Right atrium auricular region (tissue), 2 donors: ENCODE measurements around the gene VTCN1. TPM values are rescaled to one million over a fixed set of nuclear protein-coding genes. Genes with fewer than 3 reads are reported as not detected.
"Not testable (repeated sequence)": the region's sequence is repeated elsewhere in the genome, so short reads cannot be mapped to it uniquely, and the experiment has no call there.

Experiments
- DNase-seq: peaks from one replicate; pipeline ENCODE4 v3.0.0-alpha.2; 2019; ENCODE audit warnings: low spot score
- H3K27ac ChIP-seq, 2 donors: fragments of 200-600 bp; sonication (generic); 1 replicate in 1 of 2; 2 replicates in 1 of 2; pipeline ENCODE4 v1.5.1; 2016 to 2019
- H3K27me3 ChIP-seq, 2 donors: fragments of 200-600 bp; sonication (generic); one replicate each; pipeline versions ENCODE4 v1.5.1 to v1.6.0; 2017 to 2019
- H3K36me3 ChIP-seq: fragments of 200-600 bp; sonication (generic); one replicate; pipeline ENCODE4 v1.5.1; 2016
- H3K4me1 ChIP-seq, 2 donors: fragments of 200-600 bp; sonication (generic); one replicate each; pipeline versions ENCODE4 v1.5.1 to v1.6.0; 2017 to 2019
- H3K4me3 ChIP-seq, 2 donors: fragments of 200-600 bp; sonication (generic); 1 replicate in 1 of 2; 2 replicates in 1 of 2; pipeline ENCODE4 v1.5.1; 2017 to 2019; ENCODE audit warnings: mild to moderate bottlenecking in 1 of 2, moderate library complexity in 1 of 2
- H3K9me3 ChIP-seq, 2 donors: fragments of 200-600 bp; sonication (generic); one replicate each; pipeline ENCODE4 v1.5.1; 2019
- total RNA-seq, 2 donors: library from RNA; depleted of rRNA; stranded (reverse); fragments of >200 nt; gene quantifications; one replicate each; pipeline ENCODE4 v1.1.0, GENCODE V29; 2016
- TF ChIP-seq, protein P1 (sequence below), 2 donors: fragments of 200-600 bp; sonication (generic); IDR thresholded peaks; one replicate each; pipeline ENCODE4 v1.5.1; 2019; ENCODE audit warnings: antibody characterized with exemption in 2 of 2

The VTCN1 gene
- not detected for total RNA-seq

GRCh38 chr1:117210831-117211261 is at the start of gene VTCN1:
Gene VTCN1 (minus strand): TSS chr1:117210927. CDS start chr1:117210855, 72 bp downstream.
- TF ChIP-seq, protein P1, sequence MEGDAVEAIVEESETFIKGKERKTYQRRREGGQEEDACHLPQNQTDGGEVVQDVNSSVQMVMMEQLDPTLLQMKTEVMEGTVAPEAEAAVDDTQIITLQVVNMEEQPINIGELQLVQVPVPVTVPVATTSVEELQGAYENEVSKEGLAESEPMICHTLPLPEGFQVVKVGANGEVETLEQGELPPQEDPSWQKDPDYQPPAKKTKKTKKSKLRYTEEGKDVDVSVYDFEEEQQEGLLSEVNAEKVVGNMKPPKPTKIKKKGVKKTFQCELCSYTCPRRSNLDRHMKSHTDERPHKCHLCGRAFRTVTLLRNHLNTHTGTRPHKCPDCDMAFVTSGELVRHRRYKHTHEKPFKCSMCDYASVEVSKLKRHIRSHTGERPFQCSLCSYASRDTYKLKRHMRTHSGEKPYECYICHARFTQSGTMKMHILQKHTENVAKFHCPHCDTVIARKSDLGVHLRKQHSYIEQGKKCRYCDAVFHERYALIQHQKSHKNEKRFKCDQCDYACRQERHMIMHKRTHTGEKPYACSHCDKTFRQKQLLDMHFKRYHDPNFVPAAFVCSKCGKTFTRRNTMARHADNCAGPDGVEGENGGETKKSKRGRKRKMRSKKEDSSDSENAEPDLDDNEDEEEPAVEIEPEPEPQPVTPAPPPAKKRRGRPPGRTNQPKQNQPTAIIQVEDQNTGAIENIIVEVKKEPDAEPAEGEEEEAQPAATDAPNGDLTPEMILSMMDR (IDR thresholded peaks at IDR 0.05): no peak
- H3K27ac ChIP-seq: no peak within 1 kb of the TSS
- H3K36me3 ChIP-seq: no peaks in the 10 kb centered on the region
- no peaks in the 10 kb centered on the region for H3K27me3 ChIP-seq
- H3K4me3 ChIP-seq: no peak within 1 kb of the TSS
- H3K9me3 ChIP-seq: no peaks in the 10 kb centered on the region
- H3K4me1 ChIP-seq: no peaks in the 10 kb centered on the region
- DNase-seq: no peak

GRCh38 chr1:117258791-117259190 is 48.1 kb upstream of the VTCN1 start:
- H3K27me3 ChIP-seq: no peaks in the 10 kb centered on the region
- H3K27ac ChIP-seq: no peak overlapping the region
- TF ChIP-seq, protein P1 (IDR thresholded peaks at IDR 0.05): no peak
- no peak overlapping the region for H3K4me3 ChIP-seq
- peaks cover 0 to 6% of the 10 kb centered on the region in 2 donors for H3K9me3 ChIP-seq
- no peaks in the 10 kb centered on the region for H3K4me1 ChIP-seq
- H3K36me3 ChIP-seq: no peaks in the 10 kb centered on the region
- no peak for DNase-seq

DNA sequence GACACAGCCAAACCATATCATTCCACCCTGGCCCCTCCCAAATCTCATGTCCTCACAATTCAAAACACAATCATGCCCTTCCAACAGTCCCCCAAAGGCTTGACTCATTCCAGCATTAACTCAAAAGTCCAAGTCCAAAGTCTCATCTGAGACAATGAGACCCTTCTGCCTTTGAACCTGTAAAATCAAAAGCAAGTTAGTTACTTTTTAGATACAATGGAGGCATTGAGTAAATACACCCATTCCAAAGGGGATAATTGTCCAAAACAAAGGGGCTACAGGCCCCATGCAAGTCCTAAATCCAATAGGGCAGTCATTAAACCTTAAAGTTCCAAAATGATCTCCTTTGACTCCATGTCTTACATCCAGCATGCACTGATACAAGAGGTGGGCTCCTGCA is 47.3 kb upstream of the VTCN1 start:
- not testable (repeated sequence) for H3K4me1 ChIP-seq, H3K4me3 ChIP-seq, H3K27ac ChIP-seq, H3K27me3 ChIP-seq, H3K9me3 ChIP-seq, H3K36me3 ChIP-seq, DNase-seq

- Histone ChIP-seq H3K4me3 (no peak overlapping the region), H3K27ac (no peak overlapping the region), H3K27me3 (no peaks in the 10 kb centered on the region), H3K9me3 (peaks cover 0 to 6% of the 10 kb centered on the region in 2 donors), H3K4me1 (no peaks in the 10 kb centered on the region), H3K36me3 (no peaks in the 10 kb centered on the region)
- TF ChIP-seq, protein P1 (IDR thresholded peaks at IDR 0.05): no peak
- DNase-seq: no peak
These were observed 46.6 kb upstream of the VTCN1 start for GRCh38 chr1:117257291-117257690.

DNA sequence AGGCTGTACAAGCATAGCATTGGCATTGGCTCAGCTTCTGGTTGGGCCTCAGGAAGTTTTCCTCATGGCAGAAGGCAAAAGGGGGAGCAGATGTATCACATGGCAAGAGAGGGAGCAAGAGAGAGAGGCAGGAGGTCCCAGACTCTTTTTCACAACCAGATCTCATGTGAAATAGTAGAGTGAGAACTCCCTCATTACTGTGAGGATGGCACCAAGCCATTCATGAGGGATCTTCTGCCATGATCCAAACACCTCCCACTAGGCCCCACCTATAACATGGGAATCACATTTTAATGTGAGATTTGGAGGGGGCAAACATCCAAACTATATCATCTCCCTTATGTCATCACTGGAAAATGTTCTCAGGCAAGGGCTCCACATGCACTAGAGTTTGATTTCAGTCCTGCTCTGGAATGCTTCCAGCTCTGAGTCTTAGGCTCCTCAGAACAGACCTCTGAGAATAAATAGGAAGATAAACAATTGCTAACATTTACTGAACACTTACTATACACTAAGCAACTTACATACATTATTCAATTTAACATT is 39.4 kb upstream of the VTCN1 start:
- H3K4me1 ChIP-seq: no peaks in the 10 kb centered on the region
- no peaks in the 10 kb centered on the region for H3K27me3 ChIP-seq
- no peak overlapping the region for H3K27ac ChIP-seq
- H3K9me3 ChIP-seq: no peaks in the 10 kb centered on the region
- H3K36me3 ChIP-seq: no peaks in the 10 kb centered on the region
- TF ChIP-seq, protein P1 (IDR thresholded peaks at IDR 0.05): no peak
- H3K4me3 ChIP-seq: no peak overlapping the region
- DNase-seq: no peak

DNA sequence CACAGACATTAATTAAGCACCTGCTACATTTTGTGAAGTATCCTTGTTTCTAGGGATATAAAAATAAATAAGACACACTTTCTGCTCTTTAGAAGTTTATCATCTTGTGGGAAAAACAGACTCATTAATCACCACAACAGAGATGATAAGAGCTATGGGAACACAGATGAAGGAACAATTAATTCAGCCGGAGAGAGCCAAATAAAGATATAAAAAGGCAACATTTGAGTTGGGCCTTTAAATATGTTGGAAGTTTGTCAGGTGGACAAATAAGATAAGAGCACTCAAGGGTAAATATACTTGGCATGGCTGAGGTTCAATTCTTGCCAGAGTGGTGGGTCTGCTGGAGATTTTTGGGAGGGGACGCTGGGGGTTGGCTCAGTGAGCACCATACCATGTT is 34.2 kb upstream of the VTCN1 start:
- DNase-seq: no peak
- no peak overlapping the region for H3K27ac ChIP-seq
- no peak overlapping the region for H3K4me3 ChIP-seq
- H3K27me3 ChIP-seq: no peaks in the 10 kb centered on the region
- no peaks in the 10 kb centered on the region for H3K9me3 ChIP-seq
- no peaks in the 10 kb centered on the region for H3K4me1 ChIP-seq
- H3K36me3 ChIP-seq: no peaks in the 10 kb centered on the region
- TF ChIP-seq, protein P1 (IDR thresholded peaks at IDR 0.05): no peak
